Mesothelial cell of epicardium (in vitro differentiated cells): ENCODE data around the gene PFDN5. TPM values are rescaled to one million over a fixed set of nuclear protein-coding genes. Genes with fewer than 3 reads are reported as not detected.

Experiments
- DNase-seq, 2 experiments: peaks; one replicate each; pipeline ENCODE4 v3.0.0; 2021; ENCODE audit warnings: low spot score in 2 of 2; ENCODE audit not compliant: unreplicated experiment in 2 of 2
- H3K27ac Mint-ChIP-seq: 2 replicates; pipeline ENCODE4 v1.8.0; 2021; ENCODE audit warnings: mixed read lengths
- H3K27me3 Mint-ChIP-seq: 2 replicates; pipeline ENCODE4 v1.8.0; 2021; ENCODE audit warnings: low read depth, mixed read lengths
- H3K36me3 Mint-ChIP-seq: 2 replicates; pipeline ENCODE4 v1.8.0; 2021; ENCODE audit warnings: mixed read lengths
- H3K4me1 Mint-ChIP-seq: 2 replicates; pipeline ENCODE4 v1.8.0; 2021; ENCODE audit warnings: mixed read lengths
- H3K4me3 Mint-ChIP-seq: 2 replicates; pipeline ENCODE4 v1.8.0; 2021; ENCODE audit warnings: mild to moderate bottlenecking, moderate library complexity, mixed read lengths
- H3K9me3 Mint-ChIP-seq: 2 replicates; pipeline ENCODE4 v1.8.0; 2021; ENCODE audit warnings: mixed read lengths
- total RNA-seq: library from RNA; stranded (reverse); gene quantifications from 3 replicates; pipeline ENCODE4 v1.2.1, GENCODE V29; 2021
- TF ChIP-seq, protein P1 (sequence below): fragments of 200-600 bp; sonication (generic); IDR thresholded peaks from one replicate; pipeline ENCODE4 v1.5.0; 2021; ENCODE audit warnings: antibody characterized with exemption; ENCODE audit not compliant: unreplicated experiment

Gene PFDN5
- total RNA-seq, 1 donor from 2014 or later, result 339 TPM

DNA sequence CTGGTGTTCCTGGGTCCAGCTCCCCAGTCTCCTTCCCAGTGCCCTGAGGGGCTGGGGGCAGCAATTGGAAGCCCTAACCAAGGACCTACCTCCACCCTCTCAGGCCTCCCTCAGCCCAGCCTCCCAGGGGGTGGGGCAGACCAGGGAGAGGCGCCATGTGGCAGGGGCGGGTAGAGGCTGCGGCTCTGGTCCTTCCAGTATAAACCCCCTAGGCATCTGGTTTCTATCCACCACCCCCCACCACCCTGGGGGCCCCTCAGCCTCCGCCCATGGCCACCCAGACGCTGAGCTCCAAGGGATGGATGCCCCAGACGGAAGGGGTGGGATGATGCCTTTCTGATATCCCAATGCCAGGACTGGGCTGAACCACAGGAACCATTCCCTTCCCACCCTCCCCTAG is 43.6 kb downstream of the PFDN5 start:
- Mint-ChIP-seq H3K9me3 (no peaks in the 10 kb centered on the region), H3K36me3 (no peaks in the 10 kb centered on the region), H3K4me3 (no peak overlapping the region), H3K4me1 (peaks cover 11% of the 10 kb centered on the region), H3K27ac (no peak overlapping the region), H3K27me3 (peaks cover 32% of the 10 kb centered on the region)
- no peak for DNase-seq
- TF ChIP-seq, protein P1, sequence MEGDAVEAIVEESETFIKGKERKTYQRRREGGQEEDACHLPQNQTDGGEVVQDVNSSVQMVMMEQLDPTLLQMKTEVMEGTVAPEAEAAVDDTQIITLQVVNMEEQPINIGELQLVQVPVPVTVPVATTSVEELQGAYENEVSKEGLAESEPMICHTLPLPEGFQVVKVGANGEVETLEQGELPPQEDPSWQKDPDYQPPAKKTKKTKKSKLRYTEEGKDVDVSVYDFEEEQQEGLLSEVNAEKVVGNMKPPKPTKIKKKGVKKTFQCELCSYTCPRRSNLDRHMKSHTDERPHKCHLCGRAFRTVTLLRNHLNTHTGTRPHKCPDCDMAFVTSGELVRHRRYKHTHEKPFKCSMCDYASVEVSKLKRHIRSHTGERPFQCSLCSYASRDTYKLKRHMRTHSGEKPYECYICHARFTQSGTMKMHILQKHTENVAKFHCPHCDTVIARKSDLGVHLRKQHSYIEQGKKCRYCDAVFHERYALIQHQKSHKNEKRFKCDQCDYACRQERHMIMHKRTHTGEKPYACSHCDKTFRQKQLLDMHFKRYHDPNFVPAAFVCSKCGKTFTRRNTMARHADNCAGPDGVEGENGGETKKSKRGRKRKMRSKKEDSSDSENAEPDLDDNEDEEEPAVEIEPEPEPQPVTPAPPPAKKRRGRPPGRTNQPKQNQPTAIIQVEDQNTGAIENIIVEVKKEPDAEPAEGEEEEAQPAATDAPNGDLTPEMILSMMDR, result no peak

DNA sequence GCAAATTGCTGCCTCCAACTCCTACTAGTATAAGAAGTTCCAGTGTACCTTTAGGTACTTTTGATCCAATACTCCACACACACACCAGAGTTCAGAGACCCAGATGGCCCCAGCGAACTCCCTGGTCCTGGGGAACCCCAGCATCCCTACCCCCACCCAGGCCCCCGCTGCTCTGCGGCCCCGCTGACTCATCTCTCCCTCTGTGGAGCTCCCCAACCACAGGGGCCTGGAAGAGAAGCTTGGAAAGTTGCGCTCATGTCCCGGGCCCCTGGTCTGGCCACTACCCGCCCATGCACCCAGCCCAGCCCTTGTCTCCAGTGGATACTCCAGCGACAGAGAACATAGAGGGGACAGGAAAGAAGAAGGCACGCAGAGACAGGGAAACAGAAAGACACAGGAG is 45.1 kb downstream of the PFDN5 start:
- Mint-ChIP-seq H3K9me3 (no peaks in the 10 kb centered on the region), H3K4me1 (peaks cover 20% of the 10 kb centered on the region), H3K27me3 (peaks cover 30% of the 10 kb centered on the region), H3K36me3 (no peaks in the 10 kb centered on the region), H3K27ac (no peak overlapping the region), H3K4me3 (no peak overlapping the region)
- TF ChIP-seq, protein P1, result no peak
- no peak for DNase-seq

DNA sequence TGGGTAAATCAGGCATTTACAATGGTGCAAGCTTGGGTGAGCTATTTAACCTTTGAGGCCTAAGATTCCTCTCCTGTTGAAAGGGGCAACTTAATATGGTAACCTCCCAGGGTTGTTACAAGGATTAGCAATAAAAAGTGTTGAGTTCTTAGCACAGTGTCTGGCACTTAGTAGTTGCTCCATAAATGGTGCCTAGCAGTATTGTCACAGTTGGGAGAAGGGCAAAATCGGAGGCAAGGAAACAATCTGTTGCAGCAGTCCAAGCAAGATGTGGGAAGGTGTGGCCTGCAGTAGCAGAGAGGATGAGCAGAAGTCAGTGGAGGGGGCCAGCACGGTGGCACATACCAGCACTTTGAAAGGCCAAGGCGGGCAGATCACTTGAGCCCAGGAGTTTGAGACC is 48.1 kb downstream of the PFDN5 start:
- H3K4me3 Mint-ChIP-seq, result peak overlapping the region; percentile 30

DNA sequence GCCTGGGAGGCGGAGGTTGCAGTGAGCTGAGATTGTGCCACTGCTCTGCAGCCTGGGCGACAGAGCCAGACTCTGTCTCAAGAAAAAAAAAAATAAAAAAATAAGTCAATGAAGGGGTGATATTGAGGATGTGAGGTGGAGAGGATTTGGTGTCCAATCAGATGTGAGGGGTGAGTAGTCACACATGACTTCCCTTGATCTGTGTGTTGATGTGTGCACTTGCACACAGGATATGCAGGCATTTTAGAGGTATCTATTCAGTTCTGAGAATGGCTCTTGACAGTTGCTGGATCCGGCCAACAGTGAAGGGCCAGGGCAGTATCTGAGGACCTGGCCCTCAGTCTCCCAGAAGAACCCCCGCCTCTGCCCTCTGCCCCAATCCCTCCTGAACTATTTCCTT is 48.6 kb downstream of the PFDN5 start:
- TF ChIP-seq, protein P1, result no peak
- Mint-ChIP-seq H3K4me3 (peak overlapping the region; percentile 56), H3K27me3 (peaks cover 10% of the 10 kb centered on the region), H3K36me3 (no peaks in the 10 kb centered on the region), H3K4me1 (peaks cover 18% of the 10 kb centered on the region), H3K27ac (no peak overlapping the region), H3K9me3 (no peaks in the 10 kb centered on the region)
- DNase-seq, result no peak

More for the DNA sequence above, 48.1 kb downstream of the PFDN5 start:
- no peak overlapping the region for H3K27ac Mint-ChIP-seq
- TF ChIP-seq, protein P1, result no peak
- H3K4me1 Mint-ChIP-seq, result peaks cover 18% of the 10 kb centered on the region
- H3K27me3 Mint-ChIP-seq, result peaks cover 10% of the 10 kb centered on the region
- H3K9me3 Mint-ChIP-seq, result no peaks in the 10 kb centered on the region
- no peaks in the 10 kb centered on the region for H3K36me3 Mint-ChIP-seq
- DNase-seq, result no peak

DNA sequence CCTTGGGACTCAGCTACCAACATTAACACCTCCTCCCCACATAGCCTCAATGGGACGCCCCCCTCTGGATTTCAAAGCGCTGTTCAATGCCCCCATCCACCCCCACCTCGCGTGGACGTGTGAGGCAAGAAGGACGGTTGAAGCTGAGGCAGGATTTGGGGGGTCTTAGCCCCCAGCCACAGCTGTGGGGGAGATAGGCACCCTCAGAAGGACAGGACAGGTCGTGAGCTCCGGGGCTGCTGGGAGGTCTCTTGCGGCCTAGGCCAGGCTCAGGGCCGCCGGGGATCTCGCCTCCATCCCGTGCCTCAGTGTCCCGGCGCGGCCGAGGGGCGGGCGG is 49.1 kb downstream of the PFDN5 start:
- peaks cover 10% of the 10 kb centered on the region for H3K27me3 Mint-ChIP-seq
- peak overlapping the region; percentile 56 for H3K4me3 Mint-ChIP-seq
- H3K27ac Mint-ChIP-seq, result no peak overlapping the region
- TF ChIP-seq, protein P1, result no peak
- no peak for DNase-seq
- H3K9me3 Mint-ChIP-seq, result no peaks in the 10 kb centered on the region
- peaks cover 18% of the 10 kb centered on the region for H3K4me1 Mint-ChIP-seq
- no peaks in the 10 kb centered on the region for H3K36me3 Mint-ChIP-seq

DNA sequence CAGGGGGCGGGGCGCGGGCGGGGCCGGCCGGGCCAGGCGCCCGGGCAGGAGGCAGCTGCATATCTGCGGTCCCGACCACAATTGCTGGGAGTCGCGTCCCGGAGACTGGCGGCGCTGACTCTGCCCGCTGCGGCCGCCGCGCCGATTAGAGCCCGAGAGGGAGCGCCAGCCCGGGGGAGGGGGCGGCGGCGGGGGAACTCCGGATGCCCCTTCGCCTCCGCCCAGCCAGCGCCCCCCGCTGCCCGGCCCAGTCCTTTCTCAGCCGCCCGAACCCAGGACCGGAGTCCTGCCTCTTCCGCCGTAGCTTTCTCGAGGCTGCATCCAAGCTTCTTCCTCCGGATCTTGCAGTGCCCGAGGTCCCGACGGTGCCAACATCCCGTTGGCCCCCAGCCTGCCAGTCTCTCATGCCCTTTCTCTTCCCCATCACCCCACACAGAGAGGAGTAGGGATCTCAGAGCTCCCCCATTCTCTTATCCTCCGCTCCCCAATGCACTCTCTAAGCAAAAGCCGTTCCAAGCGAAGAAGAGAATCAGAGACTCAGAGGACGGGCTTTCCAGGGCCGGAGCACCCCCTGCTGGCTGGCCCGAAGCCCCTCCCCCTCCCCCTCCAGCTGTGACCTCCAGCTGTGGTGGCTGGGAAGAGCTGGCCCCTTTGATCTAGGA is 49.6 kb downstream of the PFDN5 start:
- TF ChIP-seq, protein P1, result peak; percentile 26
- Mint-ChIP-seq H3K27me3 (peaks cover 8% of the 10 kb centered on the region), H3K9me3 (no peaks in the 10 kb centered on the region), H3K27ac (peak overlapping the region; percentile 96), H3K4me3 (peak overlapping the region; percentile 97), H3K36me3 (no peaks in the 10 kb centered on the region), H3K4me1 (peaks cover 18% of the 10 kb centered on the region)
- DNase-seq, result peak; percentile 38 to 72
